ENCODE results near the gene RPSA. TPM values are rescaled to one million over a fixed set of nuclear protein-coding genes. Genes with fewer than 3 reads are reported as not detected.

The RPSA gene
- total RNA-seq, 1 experiment from 2014 or later: 1,562 TPM

- BruUV-seq (replicated peaks): TSS peak; percentile 93
- CTCF ChIA-PET: interaction anchor here (0.5 to 0.7 kb wide), 2 partner anchors 57 to 347 kb away, joined by 4 to 5 read pairs; no protein-coding TSS in a partner anchor
- peak overlapping the region; percentile 88 for H3K4me3 Mint-ChIP-seq (ENCODE audit: unreplicated experiment)
Measured at GRCh38 chr3:39405687-39406367, 693 bp upstream of the RPSA start.

GRCh38 chr3:39407259-39407629 lies 724 bp downstream of the RPSA start:
- Mint-ChIP-seq H3K4me3 (ENCODE audit: unreplicated experiment) (peak overlapping the region; percentile 88), H3K27me3 (ENCODE audit: insufficient read depth, unreplicated experiment) (no peaks in the 10 kb centered on the region), H3K36me3 (ENCODE audit: insufficient read depth, unreplicated experiment) (peaks cover 62% of the 10 kb centered on the region), H3K27ac (ENCODE audit: unreplicated experiment) (peak overlapping the region; percentile 98), H3K4me1 (ENCODE audit: low read depth, unreplicated experiment) (peaks cover 9% of the 10 kb centered on the region), H3K9me3 (ENCODE audit: unreplicated experiment) (no peaks in the 10 kb centered on the region)
- DNase-seq: no peak
- no TSS peak for BruUV-seq (replicated peaks)
- Histone ChIP-seq H3K9me3 (no peaks in the 10 kb centered on the region), H3K36me3 (ENCODE audit: control insufficient read depth, insufficient read depth, low read length) (peaks cover 2% of the 10 kb centered on the region), H3K4me1 (peaks cover 7% of the 10 kb centered on the region), H3K27me3 (replicated peaks; ENCODE audit: control insufficient read depth, insufficient read depth, low read length) (no peaks in the 10 kb centered on the region), H3K4me3 (ENCODE audit: low read depth, low read length) (peak overlapping the region; percentile 76)
- ChIA-PET POLR2A (interaction anchor here (0.5 kb wide), 1 partner anchor 216 kb away, joined by 3 read pairs; no protein-coding TSS in a partner anchor), CTCF (interaction anchor here (1.2 kb wide), 1 partner anchor 119 kb away, joined by 3 read pairs; no protein-coding TSS in a partner anchor)
- intact Hi-C loops (cut with micrococcal nuclease; ENCODE audit: unreplicated experiment): no loop called here
- TF ChIP-seq CTCF (IDR thresholded peaks at IDR 0.05; ENCODE audit: insufficient read depth in 1 of 2, low read depth in 1 of 2, low read length in 1 of 2, severe bottlenecking in 1 of 2, unreplicated experiment in 1 of 2): no peak

More at GRCh38 chr3:39405687-39406367, 693 bp upstream of the RPSA start:
- POLR2A ChIA-PET: no interaction called here
- Histone ChIP-seq H3K36me3 (ENCODE audit: control insufficient read depth, insufficient read depth, low read length) (no peaks in the 10 kb centered on the region; the same call in none of the 2 replicates), H3K4me1 (peaks cover 7% of the 10 kb centered on the region), H3K9me3 (no peaks in the 10 kb centered on the region), H3K27me3 (replicated peaks; ENCODE audit: control insufficient read depth, insufficient read depth, low read length) (no peaks in the 10 kb centered on the region), H3K4me3 (ENCODE audit: low read depth, low read length) (peak overlapping the region; percentile 76)
- Mint-ChIP-seq H3K4me1 (ENCODE audit: low read depth, unreplicated experiment) (peaks cover 9% of the 10 kb centered on the region), H3K36me3 (ENCODE audit: insufficient read depth, unreplicated experiment) (peaks cover 48% of the 10 kb centered on the region), H3K9me3 (ENCODE audit: unreplicated experiment) (no peaks in the 10 kb centered on the region), H3K27me3 (ENCODE audit: insufficient read depth, unreplicated experiment) (no peaks in the 10 kb centered on the region), H3K27ac (ENCODE audit: unreplicated experiment) (peak overlapping the region; percentile 98)
- DNase-seq: no peak
- intact Hi-C loops (cut with micrococcal nuclease; ENCODE audit: unreplicated experiment): loop anchor here (1.0 kb wide), 2 partner anchors 22 to 37 kb away; no protein-coding TSS in a partner anchor
- TF ChIP-seq CTCF (IDR thresholded peaks at IDR 0.05; ENCODE audit: insufficient read depth in 1 of 2, low read depth in 1 of 2, low read length in 1 of 2, severe bottlenecking in 1 of 2, unreplicated experiment in 1 of 2): no peak

GRCh38 chr3:39407773-39408492 lies 1.4 kb downstream of the RPSA start:
- Histone ChIP-seq H3K4me1 (peaks cover 7% of the 10 kb centered on the region), H3K4me3 (ENCODE audit: low read depth, low read length) (peak overlapping the region; percentile 76), H3K27me3 (replicated peaks; ENCODE audit: control insufficient read depth, insufficient read depth, low read length) (no peaks in the 10 kb centered on the region), H3K36me3 (ENCODE audit: control insufficient read depth, insufficient read depth, low read length) (peaks cover 2% of the 10 kb centered on the region), H3K9me3 (no peaks in the 10 kb centered on the region)
- BruUV-seq (replicated peaks): no TSS peak
- DNase-seq: no peak
- Mint-ChIP-seq H3K27me3 (ENCODE audit: insufficient read depth, unreplicated experiment) (no peaks in the 10 kb centered on the region), H3K36me3 (ENCODE audit: insufficient read depth, unreplicated experiment) (peaks cover 69% of the 10 kb centered on the region), H3K27ac (ENCODE audit: unreplicated experiment) (peak overlapping the region; percentile 98), H3K4me3 (ENCODE audit: unreplicated experiment) (peak overlapping the region; percentile 88), H3K4me1 (ENCODE audit: low read depth, unreplicated experiment) (peaks cover 9% of the 10 kb centered on the region), H3K9me3 (ENCODE audit: unreplicated experiment) (no peaks in the 10 kb centered on the region)
- intact Hi-C loops (cut with micrococcal nuclease; ENCODE audit: unreplicated experiment): no loop called here
- no peak for TF ChIP-seq CTCF (IDR thresholded peaks at IDR 0.05; ENCODE audit: insufficient read depth in 1 of 2, low read depth in 1 of 2, low read length in 1 of 2, severe bottlenecking in 1 of 2, unreplicated experiment in 1 of 2)
- ChIA-PET POLR2A (no interaction called here), CTCF (interaction anchor here (1.2 kb wide), 1 partner anchor 120 kb away, joined by 3 read pairs; no protein-coding TSS in a partner anchor)

Data from Caco-2 (cell line).